ENCODE results near the gene SYNDIG1.

The SYNDIG1 gene

DNA sequence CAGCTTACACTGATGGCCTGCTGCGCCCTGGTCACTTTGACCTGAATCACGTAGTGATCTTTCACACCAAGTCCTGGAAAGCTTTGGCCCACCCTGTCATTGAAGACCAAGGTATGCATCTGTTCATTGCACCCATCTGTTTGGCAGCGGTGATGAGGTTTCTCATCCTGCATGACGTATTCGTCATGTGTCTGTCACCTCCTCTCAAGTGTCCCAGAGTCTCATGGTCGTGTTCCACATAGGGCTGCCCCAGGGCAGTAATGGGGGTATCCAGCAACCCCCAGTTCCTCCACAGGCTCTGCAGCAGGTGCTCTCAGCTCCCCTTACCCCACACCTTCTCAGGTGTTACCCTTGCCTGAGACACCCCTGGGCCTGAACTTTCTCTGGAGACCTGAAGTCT lies 104.1 kb downstream of the SYNDIG1 start:
- no peak overlapping the region for H3K27ac Mint-ChIP-seq
- no peaks in the 10 kb centered on the region for H3K4me1 Mint-ChIP-seq (ENCODE audit: low read depth)
- H3K9me3 Mint-ChIP-seq: no peaks in the 10 kb centered on the region
- no peaks in the 10 kb centered on the region for H3K36me3 Mint-ChIP-seq (ENCODE audit: low read depth)
- no peaks in the 10 kb centered on the region for H3K27me3 Mint-ChIP-seq
- no peak overlapping the region for H3K4me3 Mint-ChIP-seq
- intact Hi-C loops (cut with micrococcal nuclease): no loop called here

DNA sequence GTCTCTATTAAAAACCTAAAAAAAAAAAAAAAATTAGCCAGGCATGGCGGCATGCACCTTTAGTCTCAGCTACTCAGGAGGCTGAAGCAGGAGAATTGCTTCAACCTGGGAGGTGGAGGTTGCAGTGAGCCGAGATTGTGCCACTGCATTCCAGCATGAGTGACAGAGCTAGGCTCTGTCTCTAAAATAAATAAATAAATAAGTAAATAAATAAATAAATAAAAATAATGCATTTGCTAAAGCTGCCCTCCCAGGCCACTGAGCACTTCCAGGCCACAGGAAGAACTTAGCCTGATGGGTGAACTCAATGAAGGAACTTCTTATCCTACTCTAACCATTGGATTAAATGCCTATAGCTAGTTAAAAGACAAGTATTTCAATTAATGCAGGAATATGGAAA lies 104.9 kb downstream of the SYNDIG1 start:
- no peaks in the 10 kb centered on the region for H3K4me1 Mint-ChIP-seq (ENCODE audit: low read depth)
- no peaks in the 10 kb centered on the region for H3K9me3 Mint-ChIP-seq
- H3K36me3 Mint-ChIP-seq (ENCODE audit: low read depth): no peaks in the 10 kb centered on the region
- no peaks in the 10 kb centered on the region for H3K27me3 Mint-ChIP-seq
- intact Hi-C loops (cut with micrococcal nuclease): no loop called here
- no peak overlapping the region for H3K27ac Mint-ChIP-seq
- H3K4me3 Mint-ChIP-seq: no peak overlapping the region

DNA sequence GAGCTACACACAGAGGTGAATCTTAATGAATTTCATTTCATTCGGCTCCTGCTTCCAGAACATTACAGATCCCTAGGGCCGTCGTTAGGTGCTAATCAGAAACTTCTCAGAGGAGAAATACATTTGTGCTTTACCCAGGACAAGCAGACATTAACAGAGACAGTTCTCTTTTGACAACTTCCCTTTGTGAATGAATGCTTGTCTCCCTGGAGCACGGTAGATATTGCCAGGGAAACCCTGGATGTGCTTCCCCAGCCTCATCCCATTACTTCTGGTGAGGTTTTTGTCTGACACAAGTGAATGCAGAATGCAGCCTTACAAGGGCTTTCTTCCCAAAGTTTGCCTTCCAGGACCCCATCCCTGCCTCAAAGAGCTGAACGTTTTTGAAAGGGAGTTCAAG lies 105.4 kb downstream of the SYNDIG1 start:
- Mint-ChIP-seq H3K9me3 (no peaks in the 10 kb centered on the region), H3K27ac (no peak overlapping the region), H3K36me3 (ENCODE audit: low read depth) (no peaks in the 10 kb centered on the region), H3K27me3 (no peaks in the 10 kb centered on the region), H3K4me1 (ENCODE audit: low read depth) (no peaks in the 10 kb centered on the region), H3K4me3 (no peak overlapping the region)
- intact Hi-C loops (cut with micrococcal nuclease): no loop called here

DNA sequence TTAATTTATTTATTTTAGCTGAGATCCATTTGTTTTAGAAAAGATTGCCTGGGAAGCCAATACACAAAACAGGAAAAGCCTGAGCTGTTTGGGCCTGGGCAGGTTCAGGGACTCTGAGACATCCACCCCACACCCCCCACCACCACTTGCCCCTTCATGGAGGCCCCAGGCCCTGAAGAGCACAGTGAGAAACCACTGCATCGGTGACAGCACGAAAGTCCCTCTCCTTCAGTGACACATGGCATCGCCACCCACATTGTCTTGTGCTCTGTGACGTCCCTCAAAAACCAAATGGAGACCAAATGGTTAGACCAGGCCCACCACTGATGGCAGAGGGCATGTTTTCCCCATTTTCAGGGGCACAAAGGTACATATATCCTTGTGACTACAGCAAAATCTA lies 106.4 kb downstream of the SYNDIG1 start:
- Mint-ChIP-seq H3K4me1 (ENCODE audit: low read depth) (no peaks in the 10 kb centered on the region), H3K4me3 (no peak overlapping the region), H3K9me3 (no peaks in the 10 kb centered on the region), H3K36me3 (ENCODE audit: low read depth) (no peaks in the 10 kb centered on the region), H3K27ac (no peak overlapping the region), H3K27me3 (no peaks in the 10 kb centered on the region)
- intact Hi-C loops (cut with micrococcal nuclease): no loop called here

DNA sequence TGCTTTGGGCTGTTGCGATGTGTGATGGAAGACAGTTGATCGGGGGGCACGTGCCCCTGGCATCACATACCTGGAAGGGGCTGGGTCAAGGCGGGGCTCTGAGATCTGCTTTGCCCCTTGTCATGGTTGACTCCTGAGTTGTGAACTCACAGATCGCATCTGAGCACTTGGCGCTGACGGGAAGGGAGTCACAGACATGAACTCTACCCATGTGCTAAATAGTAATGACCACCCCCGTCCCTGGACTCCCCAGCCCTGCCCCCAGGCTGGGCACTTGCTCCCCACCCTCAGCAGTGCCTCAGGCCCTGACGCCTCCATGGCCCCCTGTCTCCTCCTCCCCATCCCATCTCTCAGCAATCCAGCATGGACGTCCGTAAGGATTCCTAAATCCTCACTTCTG lies 107.0 kb downstream of the SYNDIG1 start:
- Mint-ChIP-seq H3K4me3 (no peak overlapping the region), H3K27me3 (no peaks in the 10 kb centered on the region), H3K36me3 (ENCODE audit: low read depth) (no peaks in the 10 kb centered on the region), H3K27ac (no peak overlapping the region), H3K4me1 (ENCODE audit: low read depth) (no peaks in the 10 kb centered on the region), H3K9me3 (no peaks in the 10 kb centered on the region)
- intact Hi-C loops (cut with micrococcal nuclease): no loop called here

DNA sequence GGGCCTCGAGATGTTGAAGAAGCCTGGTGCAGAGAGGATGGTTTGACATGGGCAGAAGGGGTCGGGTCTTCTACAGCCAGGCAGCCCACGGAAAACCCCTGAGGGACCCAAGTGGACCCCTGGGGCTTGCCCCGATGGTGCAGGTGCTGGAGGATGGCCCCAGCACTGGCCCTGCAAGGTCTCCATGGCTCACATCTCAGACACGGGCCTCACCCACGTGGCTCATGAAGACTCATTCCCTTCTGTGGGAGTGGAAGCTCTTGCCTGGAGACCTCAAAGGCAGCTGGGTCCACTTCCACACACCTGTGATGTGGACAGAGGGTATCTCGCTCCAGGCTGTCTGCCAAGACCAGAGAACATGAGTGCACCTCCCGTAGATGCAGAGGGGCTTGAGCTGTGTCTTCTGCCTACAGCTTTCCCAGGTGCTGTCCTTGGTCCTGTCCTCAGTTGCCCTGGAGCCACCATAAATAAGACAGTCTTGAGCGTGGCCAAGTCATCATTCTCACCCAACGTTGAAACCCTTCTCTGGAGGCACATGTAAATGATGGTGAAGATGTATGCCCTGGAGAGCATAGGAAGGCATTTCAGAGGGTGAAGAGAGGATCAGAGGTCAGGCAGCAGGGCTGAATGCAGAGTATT lies 108.0 kb downstream of the SYNDIG1 start:
- no peak overlapping the region for H3K4me3 Mint-ChIP-seq
- no peaks in the 10 kb centered on the region for H3K4me1 Mint-ChIP-seq (ENCODE audit: low read depth)
- intact Hi-C loops (cut with micrococcal nuclease): no loop called here
- H3K27me3 Mint-ChIP-seq: peaks cover 2% of the 10 kb centered on the region
- H3K27ac Mint-ChIP-seq: no peak overlapping the region
- no peaks in the 10 kb centered on the region for H3K36me3 Mint-ChIP-seq (ENCODE audit: low read depth)
- no peaks in the 10 kb centered on the region for H3K9me3 Mint-ChIP-seq

DNA sequence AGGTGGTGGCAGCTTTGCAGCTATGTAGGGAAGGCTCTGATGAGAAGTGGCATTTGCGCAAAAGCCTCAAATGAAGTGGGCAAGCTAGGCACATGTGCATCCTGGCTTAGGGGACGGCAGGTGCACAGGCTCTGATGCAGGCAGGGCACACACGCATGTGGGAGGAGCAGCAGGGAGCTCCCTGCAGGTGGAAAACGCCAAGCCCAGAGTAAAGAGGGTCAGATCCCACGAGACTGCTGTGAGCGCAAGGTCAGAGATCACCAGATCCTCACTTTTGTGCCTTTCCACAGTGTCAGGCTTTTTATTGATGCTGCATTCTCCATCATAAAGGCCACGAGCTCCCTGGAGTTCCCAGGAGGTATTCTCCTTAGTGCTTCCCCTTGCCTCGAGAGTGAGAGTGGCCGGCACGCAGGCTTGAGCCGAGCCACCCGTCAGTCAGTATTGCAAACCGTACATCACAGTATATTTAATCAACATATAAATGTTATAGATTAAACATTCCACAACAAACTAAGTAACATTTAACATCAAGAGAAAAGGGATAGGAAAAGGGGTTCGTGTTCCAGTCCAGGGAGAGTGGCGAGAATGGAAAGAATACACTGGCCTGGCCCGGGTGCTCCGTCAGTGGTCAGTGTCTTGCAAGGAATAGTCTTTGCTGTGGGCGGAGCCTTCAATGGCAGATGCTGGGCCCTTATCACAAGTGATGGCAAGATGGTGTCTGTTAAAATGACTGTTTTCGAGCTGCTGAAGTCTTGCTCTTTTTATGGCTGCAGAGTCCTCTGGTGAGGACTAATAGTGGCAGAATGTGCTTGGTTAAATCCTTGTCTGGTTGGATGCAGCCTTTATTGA lies 109.4 kb downstream of the SYNDIG1 start:
- Mint-ChIP-seq H3K27me3 (peaks cover 2% of the 10 kb centered on the region), H3K27ac (no peak overlapping the region), H3K4me1 (ENCODE audit: low read depth) (no peaks in the 10 kb centered on the region), H3K36me3 (ENCODE audit: low read depth) (no peaks in the 10 kb centered on the region), H3K4me3 (no peak overlapping the region), H3K9me3 (no peaks in the 10 kb centered on the region)
- intact Hi-C loops (cut with micrococcal nuclease): no loop called here

DNA sequence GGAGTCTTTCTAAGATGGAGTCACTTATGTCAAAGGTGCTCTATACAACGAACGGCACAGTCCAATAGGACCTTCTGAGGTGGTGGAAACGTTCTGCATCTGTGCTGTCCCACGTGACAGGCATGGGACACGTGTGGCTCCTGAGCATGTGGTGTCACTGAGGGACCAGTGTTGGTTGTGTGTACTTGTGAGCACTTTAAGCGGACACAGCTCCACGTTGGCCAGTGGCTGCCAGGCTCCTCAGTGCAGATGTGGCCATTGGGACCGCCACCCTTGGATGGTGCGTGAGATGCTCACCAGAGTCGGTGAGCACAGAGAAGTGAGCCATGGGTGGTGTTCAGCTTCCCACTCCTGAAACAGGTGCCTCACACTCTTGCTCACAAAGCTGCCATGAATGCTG lies 110.0 kb downstream of the SYNDIG1 start:
- no peaks in the 10 kb centered on the region for H3K4me1 Mint-ChIP-seq (ENCODE audit: low read depth)
- no peak overlapping the region for H3K27ac Mint-ChIP-seq

DNA sequence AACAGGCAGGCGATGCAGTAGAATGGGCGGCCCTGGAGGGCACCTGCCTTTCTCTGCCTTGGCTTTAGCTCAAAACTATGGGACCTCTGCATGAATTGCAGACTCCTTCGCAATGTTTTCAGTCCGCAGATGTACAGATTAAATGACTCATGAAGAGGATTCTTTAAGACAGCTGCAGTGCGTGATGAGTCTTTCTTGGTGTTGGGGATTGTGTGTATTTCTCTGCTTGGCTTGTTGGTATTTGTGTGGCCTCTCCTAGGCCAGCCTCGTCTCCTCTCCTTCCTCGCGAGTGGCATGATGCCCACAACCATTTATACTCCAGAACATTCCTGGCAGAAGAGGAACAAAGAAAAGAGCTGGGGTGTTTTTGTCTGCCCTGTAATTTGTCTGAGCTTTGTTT lies 110.6 kb downstream of the SYNDIG1 start:
- Mint-ChIP-seq H3K4me3 (no peak overlapping the region), H3K27me3 (peaks cover 2% of the 10 kb centered on the region), H3K36me3 (ENCODE audit: low read depth) (no peaks in the 10 kb centered on the region), H3K9me3 (no peaks in the 10 kb centered on the region), H3K4me1 (ENCODE audit: low read depth) (no peaks in the 10 kb centered on the region), H3K27ac (no peak overlapping the region)
- intact Hi-C loops (cut with micrococcal nuclease): no loop called here

More for the DNA sequence above, 110.0 kb downstream of the SYNDIG1 start:
- no peaks in the 10 kb centered on the region for H3K36me3 Mint-ChIP-seq (ENCODE audit: low read depth)
- H3K4me3 Mint-ChIP-seq: no peak overlapping the region
- intact Hi-C loops (cut with micrococcal nuclease): no loop called here
- H3K27me3 Mint-ChIP-seq: peaks cover 2% of the 10 kb centered on the region
- no peaks in the 10 kb centered on the region for H3K9me3 Mint-ChIP-seq

DNA sequence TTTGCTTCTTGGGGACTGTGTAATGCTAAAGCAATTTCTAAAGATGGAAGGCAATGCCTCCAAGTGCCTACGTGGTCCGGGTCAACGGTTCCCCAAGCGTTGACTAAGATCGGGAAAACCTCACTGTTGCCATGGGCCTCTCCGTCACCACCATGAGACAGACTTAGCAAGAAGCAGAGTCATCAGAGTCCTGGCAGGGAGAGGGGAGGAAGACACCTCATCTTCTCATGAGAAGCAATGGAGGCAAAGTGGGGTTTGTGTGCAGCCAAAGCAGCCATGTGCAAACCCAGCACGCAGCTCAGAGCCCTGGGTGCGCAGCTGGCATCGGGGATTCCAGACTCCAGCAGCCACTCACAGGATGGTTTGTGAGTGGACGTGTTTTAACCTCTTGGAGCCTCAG lies 111.4 kb downstream of the SYNDIG1 start:
- intact Hi-C loops (cut with micrococcal nuclease): no loop called here
- Mint-ChIP-seq H3K4me1 (ENCODE audit: low read depth) (no peaks in the 10 kb centered on the region), H3K27ac (no peak overlapping the region), H3K9me3 (no peaks in the 10 kb centered on the region), H3K4me3 (no peak overlapping the region), H3K27me3 (peaks cover 2% of the 10 kb centered on the region), H3K36me3 (ENCODE audit: low read depth) (no peaks in the 10 kb centered on the region)

DNA sequence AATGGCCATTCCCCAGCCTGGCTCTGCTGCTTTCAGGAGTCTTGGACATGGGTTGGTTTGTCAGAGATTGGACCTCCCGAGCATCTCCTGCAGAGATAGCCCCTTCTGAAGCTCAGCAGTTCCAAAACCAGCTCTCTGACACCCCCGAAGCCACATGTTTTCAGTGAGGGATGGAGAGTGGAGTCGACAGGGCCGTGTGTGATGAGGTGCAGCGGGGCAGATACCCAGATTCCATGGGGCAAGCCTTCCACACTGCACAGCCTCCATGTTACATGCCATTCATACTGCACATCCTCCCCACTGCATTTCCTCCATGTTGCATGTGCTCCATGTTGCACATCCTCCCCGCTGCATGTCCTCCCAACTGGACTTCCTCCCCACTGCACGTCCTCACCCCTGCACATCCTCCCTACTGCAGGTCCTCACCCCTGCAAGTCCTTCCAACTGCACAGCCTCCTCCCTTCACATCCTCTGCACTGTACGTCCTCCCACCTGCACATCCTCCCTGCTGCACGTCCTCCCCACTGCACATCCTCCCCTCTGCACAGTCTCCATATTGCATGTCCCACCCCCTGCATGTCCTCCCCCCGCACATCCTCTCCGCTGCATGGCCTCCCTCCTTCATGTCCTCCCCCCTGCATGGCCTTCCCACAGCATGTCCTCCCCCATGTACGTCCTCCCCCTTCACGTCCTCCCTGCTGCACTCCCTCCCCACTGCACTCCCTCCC lies 112.2 kb downstream of the SYNDIG1 start:
- intact Hi-C loops (cut with micrococcal nuclease): no loop called here
- no peak overlapping the region for H3K4me3 Mint-ChIP-seq
- H3K36me3 Mint-ChIP-seq (ENCODE audit: low read depth): no peaks in the 10 kb centered on the region
- H3K9me3 Mint-ChIP-seq: no peaks in the 10 kb centered on the region
- no peak overlapping the region for H3K27ac Mint-ChIP-seq
- H3K4me1 Mint-ChIP-seq (ENCODE audit: low read depth): no peaks in the 10 kb centered on the region
- H3K27me3 Mint-ChIP-seq: peaks cover 2% of the 10 kb centered on the region

DNA sequence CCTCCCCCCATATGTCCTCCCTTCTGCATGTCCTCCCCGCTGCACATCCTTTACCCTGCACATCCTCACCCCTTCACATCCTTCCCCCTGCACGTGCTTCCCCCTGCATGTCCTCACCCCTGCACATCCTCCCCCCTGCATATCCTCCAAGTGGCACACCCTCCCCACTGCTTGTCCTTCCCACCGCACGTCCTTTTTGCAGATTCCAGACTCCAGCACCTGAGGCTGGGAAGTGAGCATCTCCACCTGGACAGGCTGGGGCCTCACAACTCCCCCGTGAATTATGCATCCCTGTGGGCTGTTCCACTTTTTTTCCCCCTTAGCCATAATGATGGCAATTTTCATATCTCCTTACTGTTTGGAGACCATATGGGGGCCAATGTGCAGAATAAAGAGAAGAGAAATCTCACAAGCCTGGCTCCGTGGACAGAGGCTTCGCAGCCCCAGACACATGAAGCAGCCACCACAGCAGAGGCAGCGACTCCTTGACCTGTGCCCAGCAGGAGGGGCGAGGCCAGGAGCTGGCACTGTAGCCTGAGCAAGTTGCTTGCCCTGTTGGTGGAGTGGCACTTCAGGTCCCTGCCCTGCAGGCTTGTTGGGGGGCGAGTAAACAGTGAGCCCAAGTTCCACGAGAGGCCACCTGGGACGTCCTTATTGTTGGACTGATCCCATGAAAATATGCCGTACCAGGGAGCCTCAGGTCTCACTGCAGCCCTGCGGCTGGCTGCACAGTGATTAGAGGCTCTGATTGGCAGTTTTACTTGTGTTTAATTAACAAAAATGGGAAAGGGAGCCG lies 113.1 kb downstream of the SYNDIG1 start:
- no peaks in the 10 kb centered on the region for H3K9me3 Mint-ChIP-seq
- H3K36me3 Mint-ChIP-seq (ENCODE audit: low read depth): no peaks in the 10 kb centered on the region
- intact Hi-C loops (cut with micrococcal nuclease): no loop called here
- no peaks in the 10 kb centered on the region for H3K4me1 Mint-ChIP-seq (ENCODE audit: low read depth)
- H3K27me3 Mint-ChIP-seq: peaks cover 2% of the 10 kb centered on the region
- H3K4me3 Mint-ChIP-seq: no peak overlapping the region
- H3K27ac Mint-ChIP-seq: no peak overlapping the region

DNA sequence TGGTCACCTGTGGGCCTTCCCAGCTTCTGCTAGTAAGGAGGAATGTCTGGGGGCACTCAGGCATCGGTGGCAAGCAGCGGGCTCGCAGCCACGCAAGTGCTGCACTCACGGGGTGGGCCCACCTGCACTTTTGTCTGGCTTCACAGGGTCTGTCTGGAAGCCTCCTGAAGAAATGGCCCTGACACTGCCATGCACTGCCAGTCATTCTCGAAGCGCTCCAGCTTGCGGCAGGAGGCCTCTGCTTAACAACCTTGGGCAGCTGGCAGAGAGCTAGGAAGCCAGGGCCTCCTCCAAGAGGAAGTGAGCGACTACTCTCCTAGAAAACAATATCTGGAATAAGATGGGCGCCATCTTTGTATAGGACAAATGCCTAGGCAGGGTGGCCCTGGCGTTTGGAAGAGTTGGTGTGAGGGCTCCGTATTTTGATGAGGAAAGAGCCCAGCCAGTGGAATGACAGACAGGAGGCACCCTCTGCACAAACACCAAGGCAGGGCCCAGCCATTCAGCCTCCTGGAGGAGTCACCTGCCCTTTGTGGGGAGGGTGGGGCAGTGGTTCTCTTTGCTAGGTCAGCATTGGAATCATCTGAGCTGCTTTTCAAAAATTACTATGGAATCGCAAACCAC lies 113.9 kb downstream of the SYNDIG1 start:
- Mint-ChIP-seq H3K27ac (no peak overlapping the region), H3K4me1 (ENCODE audit: low read depth) (no peaks in the 10 kb centered on the region), H3K36me3 (ENCODE audit: low read depth) (no peaks in the 10 kb centered on the region), H3K4me3 (no peak overlapping the region), H3K27me3 (peaks cover 2% of the 10 kb centered on the region), H3K9me3 (no peaks in the 10 kb centered on the region)
- intact Hi-C loops (cut with micrococcal nuclease): no loop called here

Measured in dendritic cell treated with granulocyte-macrophage colony-stimulating factor and Interleukin-4, amounts not matched to agents 40 ng/mL and 50 ng/mL, for 4 days (primary cell).